HCT116 (cell line): ENCODE results near the gene EPRS1. TPM values are rescaled to one million over a fixed set of nuclear protein-coding genes. Genes with fewer than 3 reads are reported as not detected.
"Not testable (repeated sequence)": the region's sequence is repeated elsewhere in the genome, so short reads cannot be mapped to it uniquely, and the experiment has no call there.

Source experiments
- ATAC-seq: fragments of 200-7000 bp; cut with Tn5 transposase; 2 replicates; pipeline ENCODE4 v1.9.1; 2020; ENCODE audit warnings: mild to moderate bottlenecking, moderate library complexity
- BruUV-seq: library from RNA; stranded (reverse); fragments of 400-500 nt; replicated peaks from 2 replicates; lab custom pipeline; 2021; lab: Mats Ljungman, UMichigan
- CTCF ChIA-PET: fragments of 300-600 bp; sonication (Branson Sonifier 250); formaldehyde crosslinking; loops from one replicate; lab custom pipeline; 2021; ENCODE audit warnings: antibody characterized with exemption; lab: Charles Lee
- POLR2A ChIA-PET: fragments of 300-600, 350-600 bp; sonication (Branson Sonifier 250); formaldehyde crosslinking; loops from one replicate; lab custom pipeline; 2021; ENCODE audit warnings: antibody characterized with exemption; lab: Charles Lee
- RAD21 ChIA-PET, 2 experiments: fragments of 300-600 bp; sonication (Branson Sonifier 250); formaldehyde crosslinking; loops; one replicate each; lab custom pipeline; 2023; ENCODE audit warnings: low total read pairs in 2 of 2; ENCODE audit not compliant: uncharacterized antibody in 2 of 2, unreplicated experiment in 2 of 2, low non-redundant PET in 1 of 2; lab: Charles Lee
- DNase-seq: peaks from one replicate; pipeline ENCODE4 v3.0.0-alpha.2; 2010; ENCODE audit warnings: low read depth, low spot score
- H2AFZ ChIP-seq: fragments of 200-600 bp; shearing (Covaris generic), sonication (generic); 2 replicates; pipeline ENCODE4 v1.6.1; 2017; ENCODE audit warnings: low read depth, mixed run types, mixed read lengths, antibody characterized with exemption, low read length; ENCODE audit not compliant: poor library complexity, severe bottlenecking
- H3K27ac ChIP-seq: 2 replicates; pipeline ENCODE4 v1.5.1; 2012; ENCODE audit warnings: low read depth, low read length
- H3K27me3 ChIP-seq: fragments of 200-600 bp; sonication (generic); 2 replicates; pipeline ENCODE4 v1.6.1; 2016; ENCODE audit warnings: mixed run types, low read length, mixed read lengths; ENCODE audit not compliant: insufficient read depth
- H3K36me3 ChIP-seq, 2 experiments: fragments of 200-500 bp in 1 of 2; fragments of 200-600 bp in 1 of 2; sonication (Bioruptor generic) in 1 of 2; sonication (generic) in 1 of 2; 2 replicates each; pipeline versions ENCODE4 v1.5.1 to v1.6.1; 2014 to 2016; ENCODE audit warnings: low read length in 2 of 2, inconsistent platforms in 1 of 2, mixed read lengths in 1 of 2, mixed run types in 1 of 2; ENCODE audit not compliant: insufficient read depth in 2 of 2, control insufficient read depth in 1 of 2
- H3K4me1 ChIP-seq, 2 experiments: fragments of 200-600 bp in 1 of 2; sonication (generic) in 1 of 2; 2 replicates each; pipeline versions ENCODE4 v1.5.1 to v1.6.1; 2012 to 2017; ENCODE audit warnings: low read length in 2 of 2, inconsistent platforms in 1 of 2, mild to moderate bottlenecking in 1 of 2, mixed read lengths in 1 of 2, mixed run types in 1 of 2, moderate library complexity in 1 of 2; ENCODE audit not compliant: insufficient read depth in 2 of 2, control insufficient read depth in 1 of 2
- H3K4me2 ChIP-seq: fragments of 200-600 bp; sonication (generic); 2 replicates; pipeline ENCODE4 v1.6.1; 2017; ENCODE audit warnings: mixed run types, low read length, mixed read lengths
- H3K4me3 ChIP-seq, 2 experiments: fragments of 200-600 bp in 1 of 2; sonication (generic) in 1 of 2; replicated peaks in 1 of 2; 2 replicates each; pipeline ENCODE4 v1.5.1; 2011 to 2016; ENCODE audit warnings: low read length in 2 of 2, control low read depth in 1 of 2, low read depth in 1 of 2, mild to moderate bottlenecking in 1 of 2, mixed read lengths in 1 of 2, mixed run types in 1 of 2
- H3K79me2 ChIP-seq: fragments of 200-600 bp; sonication (generic); 2 replicates; pipeline ENCODE4 v1.6.1; 2017; ENCODE audit warnings: mild to moderate bottlenecking, mixed run types, low read length, moderate library complexity, mixed read lengths; ENCODE audit not compliant: insufficient read depth
- H3K9ac ChIP-seq: fragments of 200-600 bp; sonication (generic); 2 replicates; pipeline ENCODE4 v1.6.1; 2016; ENCODE audit warnings: low read length, mixed read lengths
- H3K9me2 ChIP-seq: fragments of 200-600 bp; sonication (generic), shearing (Covaris generic); 2 replicates; pipeline ENCODE4 v1.6.1; 2017; ENCODE audit warnings: mixed run types, mild to moderate bottlenecking, moderate library complexity; ENCODE audit not compliant: insufficient read depth
- H3K9me3 ChIP-seq, 2 experiments: fragments of 200-500 bp in 1 of 2; fragments of 200-600 bp in 1 of 2; sonication (Bioruptor generic) in 1 of 2; sonication (generic) in 1 of 2; 2 replicates each; pipeline ENCODE4 v1.6.1; 2014 to 2017; ENCODE audit warnings: low read length in 2 of 2, mixed read lengths in 2 of 2, inconsistent platforms in 1 of 2, low read depth in 1 of 2, mild to moderate bottlenecking in 1 of 2, mixed run types in 1 of 2, moderate library complexity in 1 of 2; ENCODE audit not compliant: control insufficient read depth in 1 of 2, insufficient read depth in 1 of 2
- H4K20me1 ChIP-seq: fragments of 200-600 bp; sonication (generic), shearing (Covaris generic); 2 replicates; pipeline ENCODE4 v1.6.1; 2017; ENCODE audit warnings: mixed run types, mild to moderate bottlenecking, moderate library complexity; ENCODE audit not compliant: insufficient read depth
- ATF3 ChIP-seq: IDR thresholded peaks from 2 replicates; pipeline ENCODE4 v1.6.1; 2012
- CTCF ChIP-seq, 3 experiments: fragments of 200-600 bp in 1 of 3; sonication (generic) in 1 of 3; IDR thresholded peaks in 2 of 3; conservative IDR thresholded peaks in 1 of 3; 2 replicates each; pipeline ENCODE4 v1.5.1; 2012 to 2017; ENCODE audit warnings: low read depth in 2 of 3, low read length in 2 of 3, antibody characterized with exemption in 1 of 3, borderline replicate concordance in 1 of 3, control low read depth in 1 of 3, mild to moderate bottlenecking in 1 of 3, mixed read lengths in 1 of 3, mixed run types in 1 of 3, moderate library complexity in 1 of 3; ENCODE audit not compliant: insufficient read depth in 1 of 3
- EGR1 ChIP-seq: IDR thresholded peaks from 2 replicates; pipeline ENCODE4 v1.6.1; 2012; ENCODE audit warnings: low read depth
- ELF1 ChIP-seq: IDR thresholded peaks from 2 replicates; pipeline ENCODE4 v1.6.1; 2012; ENCODE audit warnings: low read depth, borderline replicate concordance
- intact Hi-C: fragments of 100-400 bp; cut with micrococcal nuclease; formaldehyde crosslinking; loops from 2 replicates; pipeline ENCODE4 v1.10.0; 2022
- total RNA-seq: library from RNA; stranded (reverse); gene quantifications from one replicate; pipeline ENCODE4 v1.2.1, GENCODE V29; 2021; ENCODE audit not compliant: unreplicated experiment

EPRS1 gene
- total RNA-seq, 1 experiment from 2014 or later, result 188 TPM

GRCh38 chr1:220086261-220086686 lies 40.0 kb upstream of the EPRS1 start:
- H3K79me2 ChIP-seq, H3K9ac ChIP-seq, H2AFZ ChIP-seq, H3K4me2 ChIP-seq, BruUV-seq, RAD21 ChIA-PET: not testable (repeated sequence)
- ATAC-seq, result peak; percentile 44
- TF ChIP-seq CTCF (IDR thresholded peaks at IDR 0.05 in 2 of 3, conservative IDR thresholded peaks at IDR 0.05 in 1 of 3; ENCODE audit: borderline replicate concordance in 1 of 3, insufficient read depth in 1 of 3, low read depth in 2 of 3, low read length in 2 of 3), result peak in 2 of 3 experiments; percentile 30 to 51; a peak in 1 of 6 replicates
- TF ChIP-seq, all 23 proteins: peak for 1; not testable (repeated sequence) for 22
- POLR2A ChIA-PET, H3K9me3 ChIP-seq, H3K27me3 ChIP-seq, H3K9me2 ChIP-seq, DNase-seq, H3K27ac ChIP-seq, H3K4me1 ChIP-seq, H3K4me3 ChIP-seq, H3K36me3 ChIP-seq, intact Hi-C loops, H4K20me1 ChIP-seq: not testable (repeated sequence)
- CTCF ChIA-PET, result interaction anchor here (0.7 to 1.2 kb wide), 2 partner anchors 17 to 27 kb away, joined by 3 read pairs; no protein-coding TSS in a partner anchor

- CTCF ChIA-PET, result no interaction called here
- no peak overlapping the region for H3K4me2 ChIP-seq
- H3K36me3 ChIP-seq, result no peaks in the 10 kb centered on the region
- no peaks in the 10 kb centered on the region for H3K27me3 ChIP-seq
- no peaks in the 10 kb centered on the region; the same call in 1 of the 2 replicates for H3K79me2 ChIP-seq
- H3K9me2 ChIP-seq, result no peaks in the 10 kb centered on the region
- no peak overlapping the region for H3K4me3 ChIP-seq
- ATAC-seq (no peak), DNase-seq (no peak)
- no peaks in the 10 kb centered on the region for H3K4me1 ChIP-seq
- no peaks in the 10 kb centered on the region for H4K20me1 ChIP-seq
- no peaks in the 10 kb centered on the region for H3K9me3 ChIP-seq
- TF ChIP-seq ELF1 (no peak), EGR1 (no peak), ATF3 (no peak), CTCF (IDR thresholded peaks at IDR 0.05 in 2 of 3, conservative IDR thresholded peaks at IDR 0.05 in 1 of 3; ENCODE audit: borderline replicate concordance in 1 of 3, insufficient read depth in 1 of 3, low read depth in 2 of 3, low read length in 2 of 3) (no peak)
- intact Hi-C loops, result no loop called here
- no peak overlapping the region for H3K9ac ChIP-seq
- H3K27ac ChIP-seq, result no peak overlapping the region
- POLR2A ChIA-PET, result no interaction called here
- RAD21 ChIA-PET, result no interaction called here
- no TSS peak for BruUV-seq
- no peak overlapping the region for H2AFZ ChIP-seq
These were observed 38.2 kb upstream of the EPRS1 start for GRCh38 chr1:220084460-220084859.
